SH-SY5Y (cell line): ENCODE measurements around the gene TUBB2A.

ENCODE experiments used
- GATA2 ChIP-seq: IDR thresholded peaks from 2 replicates; pipeline ENCODE4 v1.6.1; 2011; ENCODE audit warnings: mild to moderate bottlenecking, low read depth, low read length
- GATA3 ChIP-seq: IDR thresholded peaks from 2 replicates; pipeline ENCODE4 v1.6.1; 2011; ENCODE audit warnings: low read depth, mild to moderate bottlenecking, low read length, moderate library complexity

DNA sequence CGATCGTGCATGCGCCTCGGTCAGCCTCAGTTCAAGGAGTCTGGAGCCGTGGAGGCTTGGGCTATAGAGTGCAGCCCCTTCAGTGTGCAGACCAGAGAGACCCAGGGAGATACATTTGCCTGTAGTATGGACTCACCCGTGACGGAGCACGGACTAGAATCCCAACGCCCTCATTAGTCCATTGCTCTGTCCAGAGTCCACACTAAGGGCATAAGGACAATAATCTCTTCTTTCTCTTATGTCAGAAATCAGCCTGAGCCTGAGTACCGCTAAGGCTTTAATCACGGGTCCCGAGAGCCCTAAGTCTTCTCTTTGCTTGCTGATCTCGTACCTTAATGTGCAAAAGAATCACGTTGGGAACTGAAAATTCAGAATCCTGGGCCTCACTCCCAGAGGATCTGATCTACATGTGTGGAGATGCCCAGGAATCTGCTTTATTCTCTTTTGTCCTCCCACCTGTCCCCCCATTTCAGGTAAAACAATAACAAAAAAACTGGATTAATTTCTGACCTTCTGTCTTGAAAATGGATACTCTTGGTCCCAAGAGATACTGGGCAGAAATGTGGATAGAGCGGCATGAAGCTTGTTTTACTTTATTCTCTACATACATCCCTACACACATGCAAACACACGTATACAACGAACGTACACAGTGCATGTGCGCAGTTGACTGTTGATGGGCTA lies 38.2 kb downstream of the TUBB2A start:
- TF ChIP-seq GATA3 (no peak), GATA2 (no peak)
